ENCODE data around the gene BACH2. TPM values are rescaled to one million over a fixed set of nuclear protein-coding genes. Genes with fewer than 3 reads are reported as not detected.

BACH2 gene
- total RNA-seq, 1 experiment from 2014 or later: 3.3 TPM

GRCh38 chr6:90028995-90029635 lies 267.5 kb downstream of the BACH2 start:
- no TSS peak for BruUV-seq (replicated peaks)
- Histone ChIP-seq H4K20me1 (ENCODE audit: insufficient read depth) (no peaks in the 10 kb centered on the region), H3K4me1 (ENCODE audit: control insufficient read depth in 1 of 2, insufficient read depth in 2 of 2, low read length in 2 of 2) (peaks cover 0 to 9% of the 10 kb centered on the region in 2 experiments; a peak in 2 of 4 replicates), H2AFZ (ENCODE audit: low read depth, low read length, poor library complexity, severe bottlenecking) (no peak overlapping the region), H3K27me3 (ENCODE audit: insufficient read depth, low read length) (no peaks in the 10 kb centered on the region), H3K4me3 (replicated peaks in 1 of 2; ENCODE audit: low read depth in 1 of 2, low read length in 2 of 2) (no peak overlapping the region), H3K79me2 (ENCODE audit: insufficient read depth, low read length) (no peaks in the 10 kb centered on the region), H3K9me3 (ENCODE audit: control insufficient read depth in 1 of 2, insufficient read depth in 1 of 2, low read depth in 1 of 2, low read length in 2 of 2) (no peaks in the 10 kb centered on the region), H3K4me2 (ENCODE audit: low read length) (no peak overlapping the region), H3K27ac (ENCODE audit: low read depth, low read length) (no peak overlapping the region), H3K36me3 (ENCODE audit: control insufficient read depth in 1 of 2, insufficient read depth in 2 of 2, low read length in 2 of 2) (no peaks in the 10 kb centered on the region), H3K9ac (ENCODE audit: low read length) (no peak overlapping the region), H3K9me2 (ENCODE audit: insufficient read depth) (no peaks in the 10 kb centered on the region)
- RAD21 ChIA-PET (ENCODE audit: low non-redundant PET in 1 of 2, low total read pairs in 2 of 2, uncharacterized antibody in 2 of 2, unreplicated experiment in 2 of 2): no interaction called here
- CTCF ChIA-PET: no interaction called here
- no peak for DNase-seq (ENCODE audit: low read depth, low spot score)
- POLR2A ChIA-PET: no interaction called here
- no peak for ATAC-seq
- TF ChIP-seq FOSL1 (IDR thresholded peaks at IDR 0.05; ENCODE audit: low read depth) (no peak), CTCF (IDR thresholded peaks at IDR 0.05 in 2 of 3, conservative IDR thresholded peaks at IDR 0.05 in 1 of 3; ENCODE audit: borderline replicate concordance in 1 of 3, insufficient read depth in 1 of 3, low read depth in 2 of 3, low read length in 2 of 3) (no peak), ZFX (IDR thresholded peaks at IDR 0.05) (no peak), ZBTB33 (IDR thresholded peaks at IDR 0.05; ENCODE audit: extremely low read depth, insufficient replicate concordance, low read length) (no peak), SP1 (IDR thresholded peaks at IDR 0.05; ENCODE audit: low read depth) (no peak), CEBPB (IDR thresholded peaks at IDR 0.05; ENCODE audit: low read depth) (no peak), ELF1 (IDR thresholded peaks at IDR 0.05; ENCODE audit: borderline replicate concordance, low read depth) (no peak), POLR2A (IDR thresholded peaks at IDR 0.05; ENCODE audit: borderline replicate concordance, extremely low read depth, insufficient read depth, insufficient read length) (no peak), RAD21 (IDR thresholded peaks at IDR 0.05; ENCODE audit: low read depth) (no peak), POLR2AphosphoS5 (IDR thresholded peaks at IDR 0.05; ENCODE audit: low read depth, low read length) (no peak), EGR1 (IDR thresholded peaks at IDR 0.05; ENCODE audit: low read depth) (no peak)
- TF ChIP-seq, protein P1, sequence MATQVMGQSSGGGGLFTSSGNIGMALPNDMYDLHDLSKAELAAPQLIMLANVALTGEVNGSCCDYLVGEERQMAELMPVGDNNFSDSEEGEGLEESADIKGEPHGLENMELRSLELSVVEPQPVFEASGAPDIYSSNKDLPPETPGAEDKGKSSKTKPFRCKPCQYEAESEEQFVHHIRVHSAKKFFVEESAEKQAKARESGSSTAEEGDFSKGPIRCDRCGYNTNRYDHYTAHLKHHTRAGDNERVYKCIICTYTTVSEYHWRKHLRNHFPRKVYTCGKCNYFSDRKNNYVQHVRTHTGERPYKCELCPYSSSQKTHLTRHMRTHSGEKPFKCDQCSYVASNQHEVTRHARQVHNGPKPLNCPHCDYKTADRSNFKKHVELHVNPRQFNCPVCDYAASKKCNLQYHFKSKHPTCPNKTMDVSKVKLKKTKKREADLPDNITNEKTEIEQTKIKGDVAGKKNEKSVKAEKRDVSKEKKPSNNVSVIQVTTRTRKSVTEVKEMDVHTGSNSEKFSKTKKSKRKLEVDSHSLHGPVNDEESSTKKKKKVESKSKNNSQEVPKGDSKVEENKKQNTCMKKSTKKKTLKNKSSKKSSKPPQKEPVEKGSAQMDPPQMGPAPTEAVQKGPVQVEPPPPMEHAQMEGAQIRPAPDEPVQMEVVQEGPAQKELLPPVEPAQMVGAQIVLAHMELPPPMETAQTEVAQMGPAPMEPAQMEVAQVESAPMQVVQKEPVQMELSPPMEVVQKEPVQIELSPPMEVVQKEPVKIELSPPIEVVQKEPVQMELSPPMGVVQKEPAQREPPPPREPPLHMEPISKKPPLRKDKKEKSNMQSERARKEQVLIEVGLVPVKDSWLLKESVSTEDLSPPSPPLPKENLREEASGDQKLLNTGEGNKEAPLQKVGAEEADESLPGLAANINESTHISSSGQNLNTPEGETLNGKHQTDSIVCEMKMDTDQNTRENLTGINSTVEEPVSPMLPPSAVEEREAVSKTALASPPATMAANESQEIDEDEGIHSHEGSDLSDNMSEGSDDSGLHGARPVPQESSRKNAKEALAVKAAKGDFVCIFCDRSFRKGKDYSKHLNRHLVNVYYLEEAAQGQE (IDR thresholded peaks at IDR 0.05; ENCODE audit: low read depth): no peak
- intact Hi-C loops (cut with micrococcal nuclease): no loop called here

All from HCT116 (cell line).